Hepatocyte (in vitro differentiated cells): Measurements from ENCODE around the gene OLR1. TPM values are rescaled to one million over a fixed set of nuclear protein-coding genes. Genes with fewer than 3 reads are reported as not detected.

ENCODE experiments used
- DNase-seq: peaks from one replicate; pipeline ENCODE4 v3.0.0-alpha.2; 2016; ENCODE audit warnings: low spot score
- H2AFZ ChIP-seq: fragments of 200-600 bp; sonication (generic); 2 replicates; pipeline ENCODE4 v1.6.0; 2016; ENCODE audit warnings: antibody characterized with exemption, mild to moderate bottlenecking
- H3K27ac ChIP-seq: fragments of 200-600 bp; sonication (generic); 2 replicates; pipeline ENCODE4 v1.5.1; 2016; ENCODE audit warnings: mild to moderate bottlenecking
- H3K27me3 ChIP-seq: fragments of 200-600 bp; sonication (generic); 2 replicates; pipeline ENCODE4 v1.6.1; 2016
- H3K36me3 ChIP-seq: fragments of 200-600 bp; sonication (generic); replicated peaks from 2 replicates; pipeline ENCODE4 v1.5.1; 2016; ENCODE audit warnings: low read depth; ENCODE audit not compliant: insufficient read depth
- H3K4me1 ChIP-seq: fragments of 200-600 bp; sonication (generic); 2 replicates; pipeline ENCODE4 v1.5.1; 2016; ENCODE audit warnings: mild to moderate bottlenecking, moderate library complexity; ENCODE audit not compliant: insufficient read depth
- H3K4me2 ChIP-seq: fragments of 200-600 bp; sonication (generic); 2 replicates; pipeline ENCODE4 v1.6.0; 2016
- H3K4me3 ChIP-seq: fragments of 200-600 bp; sonication (generic); 2 replicates; pipeline ENCODE4 v1.5.1; 2016; ENCODE audit warnings: mild to moderate bottlenecking
- H3K79me2 ChIP-seq: fragments of 200-600 bp; sonication (generic); 2 replicates; pipeline ENCODE4 v1.6.0; 2017; ENCODE audit warnings: mild to moderate bottlenecking
- H3K9me2 ChIP-seq: fragments of 200-600 bp; sonication (generic); replicated peaks from 2 replicates; pipeline ENCODE4 v1.6.0; 2017; ENCODE audit warnings: mild to moderate bottlenecking; ENCODE audit not compliant: insufficient read depth
- H3K9me3 ChIP-seq: fragments of 200-600 bp; sonication (generic); 2 replicates; pipeline ENCODE4 v1.5.1; 2016; ENCODE audit warnings: low read depth, mild to moderate bottlenecking
- H4K20me1 ChIP-seq: fragments of 200-600 bp; sonication (generic); 2 replicates; pipeline ENCODE4 v1.6.0; 2016; ENCODE audit warnings: mild to moderate bottlenecking; ENCODE audit not compliant: insufficient read depth, poor library complexity, severe bottlenecking
- EZH2 ChIP-seq: fragments of 200-600 bp; sonication (generic); IDR thresholded peaks from 2 replicates; pipeline ENCODE4 v1.6.1; 2016; ENCODE audit warnings: antibody characterized with exemption, mild to moderate bottlenecking, borderline replicate concordance
- EZH2phosphoT487 ChIP-seq: fragments of 200-600 bp; sonication (generic); IDR thresholded peaks from one replicate; pipeline ENCODE4 v1.6.1; 2018; ENCODE audit warnings: antibody characterized with exemption, mild to moderate bottlenecking, low read depth, moderate library complexity; ENCODE audit not compliant: unreplicated experiment, severe bottlenecking
- WGBS: methylation state at CpG from one replicate; pipeline ENCODE4 v1.1.6; 2016; ENCODE audit warnings: low lambda C conversion rate; ENCODE audit errors: missing lambda C conversion rate; 5-methylcytosine and 5-hydroxymethylcytosine counted together
- polyA plus RNA-seq: library from polyadenylated mRNA; unstranded; fragments of >200 nt; fragmentation: Nextera tagmentation; extraction: Ambion mirVana; gene quantifications from 2 replicates; pipeline ENCODE4 v1.2.1, GENCODE V29; 2016
- total RNA-seq: library from RNA; depleted of rRNA; stranded (reverse); fragments of >200 nt; gene quantifications from 2 replicates; pipeline ENCODE4 v1.2.3, GENCODE V29; 2014
- TF ChIP-seq, protein P1 (sequence below): fragments of 200-600 bp; sonication (generic); IDR thresholded peaks from 2 replicates; pipeline ENCODE4 v1.5.1; 2016; ENCODE audit warnings: antibody characterized with exemption, mild to moderate bottlenecking; ENCODE audit not compliant: poor library complexity

Gene OLR1
- total and polyA plus RNA-seq, 2 experiments from 2014 or later = 6.4 to 15.1 TPM

DNA sequence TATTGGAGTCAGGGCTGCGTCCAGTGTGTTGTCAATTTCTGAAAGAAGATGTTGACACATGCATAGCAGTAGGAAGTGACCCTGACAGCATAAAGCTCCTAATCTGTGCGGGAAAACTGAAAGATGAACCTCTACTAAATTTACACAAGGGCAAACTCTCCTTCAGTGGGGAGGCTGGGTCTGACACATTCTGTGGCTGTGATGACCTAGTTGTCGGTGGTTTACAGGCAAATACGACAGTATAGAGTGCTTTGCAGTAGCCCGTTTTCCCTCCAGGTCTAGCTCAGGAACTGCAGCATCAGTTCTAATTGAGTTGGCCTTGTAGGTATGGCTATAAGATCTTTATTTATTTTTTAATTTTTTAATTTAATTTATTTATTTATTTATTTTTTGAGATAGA lies 25.9 kb upstream of the OLR1 start:
- Histone ChIP-seq H3K4me2 (no peak overlapping the region), H3K9me2 (no peaks in the 10 kb centered on the region), H3K79me2 (no peaks in the 10 kb centered on the region), H3K4me1 (no peaks in the 10 kb centered on the region), H3K4me3 (no peak overlapping the region), H3K27me3 (no peaks in the 10 kb centered on the region), H2AFZ (no peak overlapping the region), H3K36me3 (no peaks in the 10 kb centered on the region), H4K20me1 (no peaks in the 10 kb centered on the region), H3K27ac (no peak overlapping the region), H3K9me3 (no peaks in the 10 kb centered on the region)
- TF ChIP-seq EZH2phosphoT487 = no peak
- TF ChIP-seq EZH2 = no peak
- TF ChIP-seq, protein P1, sequence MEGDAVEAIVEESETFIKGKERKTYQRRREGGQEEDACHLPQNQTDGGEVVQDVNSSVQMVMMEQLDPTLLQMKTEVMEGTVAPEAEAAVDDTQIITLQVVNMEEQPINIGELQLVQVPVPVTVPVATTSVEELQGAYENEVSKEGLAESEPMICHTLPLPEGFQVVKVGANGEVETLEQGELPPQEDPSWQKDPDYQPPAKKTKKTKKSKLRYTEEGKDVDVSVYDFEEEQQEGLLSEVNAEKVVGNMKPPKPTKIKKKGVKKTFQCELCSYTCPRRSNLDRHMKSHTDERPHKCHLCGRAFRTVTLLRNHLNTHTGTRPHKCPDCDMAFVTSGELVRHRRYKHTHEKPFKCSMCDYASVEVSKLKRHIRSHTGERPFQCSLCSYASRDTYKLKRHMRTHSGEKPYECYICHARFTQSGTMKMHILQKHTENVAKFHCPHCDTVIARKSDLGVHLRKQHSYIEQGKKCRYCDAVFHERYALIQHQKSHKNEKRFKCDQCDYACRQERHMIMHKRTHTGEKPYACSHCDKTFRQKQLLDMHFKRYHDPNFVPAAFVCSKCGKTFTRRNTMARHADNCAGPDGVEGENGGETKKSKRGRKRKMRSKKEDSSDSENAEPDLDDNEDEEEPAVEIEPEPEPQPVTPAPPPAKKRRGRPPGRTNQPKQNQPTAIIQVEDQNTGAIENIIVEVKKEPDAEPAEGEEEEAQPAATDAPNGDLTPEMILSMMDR = no peak
- WGBS = 79% methylated on average over 5 of the region's 5 CpGs
- DNase-seq = no peak

DNA sequence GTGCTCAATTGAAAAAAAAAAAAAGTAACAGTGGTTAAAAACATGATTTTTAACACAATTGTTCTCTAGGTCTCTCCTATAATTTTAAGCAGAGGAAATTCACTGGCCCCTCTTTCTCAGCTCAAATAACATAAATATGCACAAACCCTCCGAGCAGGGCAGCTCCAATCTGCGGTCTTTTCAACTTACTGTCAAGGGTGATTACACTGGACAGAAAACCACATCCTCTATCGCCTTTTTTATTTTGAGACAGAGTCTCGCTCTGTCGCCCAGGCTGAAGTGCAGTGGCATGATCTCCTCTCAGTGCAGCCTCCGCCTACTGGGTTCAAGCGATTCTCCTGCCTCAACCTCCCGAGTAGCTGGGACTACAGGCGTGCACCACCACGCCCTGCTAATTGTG lies 24.3 kb upstream of the OLR1 start:
- WGBS = 91% methylated on average over 10 of the region's 10 CpGs

DNA sequence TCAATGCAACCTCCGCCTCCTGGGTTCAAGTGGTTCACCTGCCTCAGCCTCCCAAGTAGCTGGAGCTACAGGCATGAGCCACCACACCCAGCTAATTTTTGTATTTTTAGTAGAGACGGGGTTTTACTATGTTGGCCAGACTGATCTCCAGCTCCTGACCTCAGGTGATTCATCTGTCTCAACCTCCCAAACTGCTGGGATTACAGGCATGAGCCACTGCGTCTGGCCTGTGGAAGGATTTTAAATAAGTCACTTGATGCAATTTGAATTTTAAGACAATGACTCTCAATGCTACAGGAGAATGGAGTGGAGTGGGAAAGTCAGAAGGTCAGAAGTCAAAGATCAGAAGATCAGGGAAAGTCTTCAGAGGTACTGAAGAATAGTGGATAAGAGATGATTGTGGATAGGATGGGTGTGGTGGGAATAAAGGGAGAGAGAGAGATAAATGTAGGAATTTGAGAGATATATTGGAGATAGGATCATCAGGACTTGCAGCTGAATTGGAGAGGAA lies 22.3 kb upstream of the OLR1 start:
- no peak overlapping the region for H3K4me2 ChIP-seq
- TF ChIP-seq, protein P1 = no peak
- no peak for TF ChIP-seq EZH2phosphoT487
- TF ChIP-seq EZH2 = no peak
- no peak for DNase-seq
- H3K36me3 ChIP-seq = no peaks in the 10 kb centered on the region
- no peaks in the 10 kb centered on the region for H3K79me2 ChIP-seq
- no peaks in the 10 kb centered on the region for H3K27me3 ChIP-seq
- WGBS = 79% methylated on average over 3 of the region's 3 CpGs
- no peaks in the 10 kb centered on the region for H4K20me1 ChIP-seq
- no peak overlapping the region for H3K27ac ChIP-seq
- no peak overlapping the region for H2AFZ ChIP-seq
- no peaks in the 10 kb centered on the region for H3K9me2 ChIP-seq
- no peak overlapping the region for H3K4me3 ChIP-seq
- no peaks in the 10 kb centered on the region for H3K9me3 ChIP-seq
- H3K4me1 ChIP-seq = no peaks in the 10 kb centered on the region

More for the DNA sequence above, 24.3 kb upstream of the OLR1 start:
- Histone ChIP-seq H3K27me3 (no peaks in the 10 kb centered on the region), H4K20me1 (no peaks in the 10 kb centered on the region), H3K4me3 (no peak overlapping the region), H3K27ac (no peak overlapping the region), H3K36me3 (no peaks in the 10 kb centered on the region), H3K4me1 (no peaks in the 10 kb centered on the region), H3K4me2 (no peak overlapping the region), H3K79me2 (no peaks in the 10 kb centered on the region), H3K9me3 (no peaks in the 10 kb centered on the region), H3K9me2 (no peaks in the 10 kb centered on the region), H2AFZ (no peak overlapping the region)
- DNase-seq = no peak
- TF ChIP-seq, protein P1 = no peak
- TF ChIP-seq EZH2 = no peak
- TF ChIP-seq EZH2phosphoT487 = no peak

DNA sequence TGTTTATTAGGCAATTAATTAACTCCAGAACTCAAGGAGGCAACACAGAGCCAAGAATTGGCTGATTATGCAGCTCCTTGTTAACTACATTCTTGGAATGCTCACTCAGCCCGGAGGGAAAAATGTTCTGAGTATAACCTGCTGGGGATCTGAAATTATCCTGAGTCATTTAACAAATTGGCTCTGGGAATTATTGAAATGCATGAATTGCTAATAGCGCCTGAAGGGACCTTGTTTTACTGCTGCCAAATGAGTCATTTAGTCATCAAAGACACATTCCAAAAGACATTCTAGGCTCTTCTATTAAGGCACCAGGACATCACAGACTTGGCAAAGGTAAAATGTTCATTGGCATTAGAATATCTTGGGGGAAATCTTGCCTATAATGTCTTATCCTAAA lies 19.9 kb upstream of the OLR1 start:
- Histone ChIP-seq H3K79me2 (no peaks in the 10 kb centered on the region), H3K4me2 (no peak overlapping the region), H4K20me1 (no peaks in the 10 kb centered on the region), H3K27ac (no peak overlapping the region), H3K9me2 (no peaks in the 10 kb centered on the region), H3K36me3 (no peaks in the 10 kb centered on the region), H2AFZ (no peak overlapping the region), H3K4me3 (no peak overlapping the region), H3K27me3 (no peaks in the 10 kb centered on the region), H3K4me1 (no peaks in the 10 kb centered on the region), H3K9me3 (no peaks in the 10 kb centered on the region)
- no peak for TF ChIP-seq EZH2phosphoT487
- no peak for TF ChIP-seq EZH2
- TF ChIP-seq, protein P1 = no peak
- 37% methylated on average over 2 of the region's 2 CpGs for WGBS
- no peak for DNase-seq
